GM12892 (cell line): ENCODE results near the gene FOXB1.

ENCODE experiments used
- POLR2A ChIP-seq: IDR thresholded peaks from 2 replicates; pipeline ENCODE4 v1.6.1; 2011; ENCODE audit warnings: low read depth, low read length, control low read depth
- POLR2AphosphoS5 ChIP-seq: IDR thresholded peaks from 2 replicates; pipeline ENCODE4 v1.6.1; 2011; ENCODE audit warnings: low read depth, low read length, control low read depth
- TAF1 ChIP-seq: IDR thresholded peaks from 2 replicates; pipeline ENCODE4 v1.6.1; 2011; ENCODE audit warnings: low read depth, mild to moderate bottlenecking, control low read depth, low read length, borderline replicate concordance

DNA sequence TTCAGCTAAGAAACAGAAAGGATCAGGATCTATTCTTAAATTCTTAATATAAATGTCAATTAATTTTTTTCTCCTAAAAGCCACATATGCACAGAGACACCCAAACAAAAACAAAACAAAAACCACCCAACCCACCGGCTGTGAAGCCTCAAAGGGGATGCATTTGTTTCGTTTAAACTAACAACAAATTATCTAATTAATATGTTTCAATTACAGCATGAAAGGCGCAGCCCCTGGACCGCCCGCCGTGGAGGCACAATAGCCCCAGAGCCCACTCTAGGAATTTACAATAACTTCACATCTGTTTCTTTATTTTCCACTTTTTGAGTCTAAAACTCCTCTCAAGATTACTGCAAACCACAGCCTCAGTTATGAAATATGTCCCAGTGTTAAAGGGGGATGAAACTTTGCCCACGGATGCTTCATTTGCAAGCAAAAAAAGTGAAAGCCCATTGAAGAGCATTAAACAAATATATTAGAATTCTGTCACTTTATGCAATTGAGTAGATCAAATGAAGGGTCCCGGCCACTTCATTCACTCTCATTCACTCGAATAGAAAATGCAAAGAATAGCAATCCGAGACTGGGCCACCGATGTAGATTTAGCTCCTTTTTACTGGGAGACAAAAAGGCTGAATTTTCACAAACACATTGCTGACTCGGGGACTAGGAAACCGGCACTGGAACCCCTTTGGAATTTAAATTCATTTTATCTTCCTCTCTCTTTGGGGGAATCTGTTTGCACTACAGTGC, 6.0 kb downstream of the FOXB1 start:
- TF ChIP-seq POLR2A = no peak
- no peak for TF ChIP-seq TAF1
- no peak for TF ChIP-seq POLR2AphosphoS5
